ENCODE results near the gene PPARA.
A peak's percentile ranks its signal among the peaks of the same experiment; 100 is the strongest.

PPARA gene

DNA sequence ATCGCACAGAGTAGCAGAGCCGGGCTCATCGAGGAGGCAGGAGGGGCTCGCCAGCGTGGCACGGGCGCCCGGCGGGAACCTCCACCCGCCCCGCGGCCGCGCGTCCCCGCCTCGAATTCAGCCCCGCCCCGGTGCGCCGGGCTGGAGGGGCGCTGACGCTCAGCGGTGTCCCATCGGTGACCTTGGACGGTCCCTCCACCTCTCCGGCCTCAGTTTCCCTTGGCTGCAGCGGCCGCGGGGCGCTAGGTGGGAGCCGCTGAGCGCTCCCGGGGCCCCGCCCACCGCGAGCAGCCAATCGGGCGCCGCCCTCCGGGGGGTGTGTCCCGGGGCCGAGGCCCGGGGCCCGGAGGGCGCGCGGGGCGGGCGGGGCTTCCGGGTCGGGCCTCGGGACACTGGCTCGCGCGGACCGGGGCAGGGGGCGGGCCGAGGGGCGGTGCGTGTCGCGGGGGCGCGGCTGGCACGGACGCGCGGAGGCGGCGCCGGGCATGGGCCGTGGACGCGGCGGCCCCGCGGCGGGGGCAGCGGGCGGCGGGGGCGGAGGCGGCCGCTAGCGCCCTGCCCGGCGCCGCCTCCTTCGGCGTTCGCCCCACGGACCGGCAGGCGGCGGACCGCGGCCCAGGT is at the start of gene PPARA:
Gene PPARA (plus strand): TSS at position 493 of the 621 bp plus-strand sequence. CDS start 47,858 bp downstream, outside the sequence.
- peak; percentile 88 to 92 for DNase-seq

DNA sequence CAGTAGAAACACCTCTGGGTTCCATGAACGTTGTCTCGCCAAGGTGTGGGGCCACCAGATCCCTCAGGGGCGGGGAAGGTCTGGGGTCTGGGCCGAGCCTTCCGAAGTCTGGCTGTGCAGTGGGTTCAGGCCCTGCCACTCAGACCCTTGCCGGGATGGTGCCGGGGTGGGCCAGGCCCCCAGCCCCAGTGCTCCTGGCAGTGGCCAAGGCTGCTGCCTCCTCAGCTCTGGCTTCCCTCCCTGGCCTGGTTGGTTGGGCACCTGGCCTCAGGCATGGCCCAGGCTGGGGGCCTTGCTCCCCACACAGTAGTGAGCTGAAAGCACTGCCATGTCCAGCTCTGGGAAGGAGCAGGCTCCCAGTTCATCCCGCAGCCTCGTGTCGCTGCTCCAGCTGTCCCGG is 48.2 kb upstream of the PPARA start:
- DNase-seq: no peak

DNA sequence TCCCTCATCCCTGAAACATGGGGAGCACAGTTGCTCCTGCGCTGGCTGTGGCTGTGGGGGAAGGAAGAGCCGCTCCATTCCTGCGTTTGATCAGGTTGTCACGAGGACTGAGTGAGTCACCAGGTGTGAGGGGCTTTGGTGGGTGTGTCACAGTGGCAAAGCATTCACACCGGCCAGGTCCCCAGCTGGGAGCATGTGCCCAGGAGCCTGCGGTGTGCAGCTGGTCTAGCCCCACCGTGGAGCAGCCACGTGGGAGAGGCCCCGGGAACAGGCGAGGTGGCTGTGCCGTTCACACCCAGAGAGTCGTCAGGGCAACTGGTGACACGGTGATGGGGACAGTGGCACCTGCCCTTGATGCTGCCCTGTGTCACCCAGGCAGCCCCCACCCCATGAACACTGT is 47.6 kb upstream of the PPARA start:
- DNase-seq: no peak

DNA sequence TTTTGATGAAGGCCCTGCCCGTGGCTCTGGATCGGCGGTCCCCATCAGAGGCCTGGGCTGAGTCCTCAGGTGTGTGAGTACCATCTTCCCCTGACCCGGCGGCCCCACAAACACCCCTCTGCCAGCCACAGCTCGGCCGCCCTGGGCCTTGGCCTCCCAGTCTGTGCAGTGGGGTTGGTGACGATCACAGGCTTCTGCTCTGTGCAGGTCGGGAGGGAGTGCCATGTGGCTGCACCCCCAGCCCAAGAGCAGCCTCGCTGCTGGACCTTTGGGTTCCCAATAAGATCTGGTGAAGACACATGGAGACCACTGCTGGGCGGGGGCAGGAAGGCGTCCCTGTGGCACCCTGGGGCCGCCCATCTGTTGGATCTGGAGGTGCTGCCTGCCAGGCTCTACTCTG is 47.1 kb upstream of the PPARA start:
- no peak for DNase-seq

DNA sequence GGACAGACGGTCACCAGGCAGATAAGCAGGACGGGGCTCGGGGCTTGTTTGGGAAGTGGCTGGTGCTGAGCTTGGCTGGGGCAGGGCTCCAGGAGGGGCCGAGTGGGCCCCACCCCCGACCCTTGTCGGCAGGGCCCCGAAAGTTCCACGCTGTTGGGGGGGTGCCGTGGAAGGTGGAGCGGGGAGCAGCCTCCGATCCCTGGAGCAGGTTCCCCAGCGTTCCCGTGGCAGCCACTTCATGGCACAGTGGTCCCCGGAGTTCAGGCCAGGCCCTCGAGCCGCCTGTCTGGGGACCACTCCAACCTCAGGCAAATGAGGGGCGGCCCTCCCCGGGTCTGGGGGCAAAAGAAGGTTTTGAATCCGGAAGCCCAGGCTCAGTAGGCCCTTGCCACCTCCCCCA is 46.7 kb upstream of the PPARA start:
- DNase-seq: no peak

DNA sequence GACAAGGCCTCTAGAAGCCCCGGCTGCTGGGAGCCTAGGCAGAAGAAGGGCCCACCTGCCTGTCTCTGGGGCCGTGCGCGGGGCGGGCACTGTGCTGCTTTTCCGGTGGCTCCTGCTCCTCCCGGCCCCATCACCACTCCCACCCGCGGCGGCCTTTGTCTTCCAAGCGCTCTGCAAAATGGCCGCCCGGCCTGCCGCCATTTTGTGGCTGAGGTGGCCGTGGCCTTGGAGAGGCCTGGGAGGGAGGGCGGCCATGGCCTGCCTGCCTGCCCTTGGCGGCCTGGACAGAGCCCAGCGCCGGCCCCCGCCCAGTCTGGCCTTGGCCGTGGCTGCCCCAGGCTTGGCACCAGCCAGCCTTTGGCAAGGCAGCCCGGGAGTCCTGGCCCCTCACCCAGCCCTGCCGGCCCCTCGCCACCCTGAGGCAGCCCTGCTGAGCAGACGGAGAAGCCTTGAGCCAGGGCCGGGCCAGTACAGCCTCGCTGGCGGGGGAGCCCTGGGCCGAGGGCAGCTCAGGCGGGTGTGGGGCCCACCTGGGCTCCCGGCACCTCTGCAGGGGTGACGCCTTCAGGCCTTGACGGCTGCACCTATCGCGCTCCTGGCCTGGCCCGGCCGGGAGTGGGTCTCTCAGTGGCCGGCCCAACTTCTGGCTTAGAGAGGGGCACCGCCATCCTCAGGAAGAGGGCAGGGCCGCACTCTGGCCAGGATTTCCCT is 46.0 kb upstream of the PPARA start:
- no peak for DNase-seq

DNA sequence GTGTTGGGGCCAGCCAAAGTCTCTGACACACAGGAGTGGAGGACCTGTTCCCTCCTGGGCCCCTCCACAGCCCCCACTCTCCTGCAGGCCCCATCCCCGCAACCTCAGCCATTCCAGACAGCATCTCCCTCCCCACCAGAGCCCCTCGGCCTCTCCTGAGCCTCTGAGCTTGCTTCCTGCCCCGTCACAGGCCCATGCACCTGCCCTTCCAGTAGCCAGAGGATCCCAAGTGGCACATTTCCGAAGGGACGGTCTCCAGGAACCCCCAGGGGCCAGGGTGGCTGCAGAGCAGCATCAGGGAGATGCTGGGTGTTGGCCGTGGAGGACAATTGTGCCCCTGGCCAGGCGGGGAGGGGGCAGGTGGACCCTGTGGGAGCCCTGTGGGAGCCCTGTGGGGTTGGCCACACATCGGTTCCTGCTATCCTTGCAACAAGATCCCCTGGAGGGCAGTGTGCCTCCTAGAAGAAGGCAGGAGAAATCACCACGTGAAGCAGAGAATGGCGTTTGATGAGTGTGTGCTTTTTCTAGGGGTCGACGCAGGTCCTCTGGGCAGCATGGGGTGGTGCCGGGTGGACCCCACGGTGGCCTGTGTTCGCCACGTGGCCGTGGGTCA is 45.3 kb upstream of the PPARA start:
- DNase-seq: no peak

DNA sequence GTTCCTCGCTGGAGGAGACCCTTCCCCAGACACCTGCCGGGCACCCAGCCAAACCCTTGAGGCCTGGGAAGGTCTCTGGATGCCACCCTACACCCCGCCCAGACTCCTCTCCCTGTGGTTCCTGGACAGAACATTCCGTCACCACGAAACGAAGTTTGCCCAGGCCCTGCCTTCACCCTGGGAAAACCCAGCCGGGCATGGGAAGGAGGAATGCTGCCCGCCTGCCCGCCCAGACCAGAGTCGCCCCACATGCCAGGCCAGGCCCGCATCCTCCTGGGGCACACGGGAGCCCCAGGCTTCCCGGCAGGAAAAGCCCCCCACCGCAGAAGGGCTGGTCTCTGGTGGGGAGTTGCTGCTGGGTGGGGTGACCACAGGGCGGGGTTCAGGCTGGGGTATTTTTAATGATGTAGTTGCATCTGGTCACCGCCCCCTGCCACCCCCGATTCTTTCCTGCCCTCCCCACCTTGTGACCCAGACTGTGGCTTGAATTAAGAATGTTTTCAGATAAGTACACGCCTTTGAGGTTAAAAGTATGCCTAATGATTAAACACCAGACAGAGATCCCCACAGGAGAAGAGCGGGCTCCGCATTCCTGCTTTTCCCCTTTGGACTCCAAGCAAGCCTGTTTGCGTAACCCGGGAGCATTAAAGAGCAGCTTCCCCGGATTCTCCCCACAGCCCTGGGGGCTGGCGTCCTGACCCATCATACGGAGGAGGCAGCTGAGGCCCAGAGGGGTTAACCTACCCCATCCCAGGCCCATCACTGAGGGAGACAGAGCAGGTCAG is 44.6 kb upstream of the PPARA start:
- no peak for DNase-seq

DNA sequence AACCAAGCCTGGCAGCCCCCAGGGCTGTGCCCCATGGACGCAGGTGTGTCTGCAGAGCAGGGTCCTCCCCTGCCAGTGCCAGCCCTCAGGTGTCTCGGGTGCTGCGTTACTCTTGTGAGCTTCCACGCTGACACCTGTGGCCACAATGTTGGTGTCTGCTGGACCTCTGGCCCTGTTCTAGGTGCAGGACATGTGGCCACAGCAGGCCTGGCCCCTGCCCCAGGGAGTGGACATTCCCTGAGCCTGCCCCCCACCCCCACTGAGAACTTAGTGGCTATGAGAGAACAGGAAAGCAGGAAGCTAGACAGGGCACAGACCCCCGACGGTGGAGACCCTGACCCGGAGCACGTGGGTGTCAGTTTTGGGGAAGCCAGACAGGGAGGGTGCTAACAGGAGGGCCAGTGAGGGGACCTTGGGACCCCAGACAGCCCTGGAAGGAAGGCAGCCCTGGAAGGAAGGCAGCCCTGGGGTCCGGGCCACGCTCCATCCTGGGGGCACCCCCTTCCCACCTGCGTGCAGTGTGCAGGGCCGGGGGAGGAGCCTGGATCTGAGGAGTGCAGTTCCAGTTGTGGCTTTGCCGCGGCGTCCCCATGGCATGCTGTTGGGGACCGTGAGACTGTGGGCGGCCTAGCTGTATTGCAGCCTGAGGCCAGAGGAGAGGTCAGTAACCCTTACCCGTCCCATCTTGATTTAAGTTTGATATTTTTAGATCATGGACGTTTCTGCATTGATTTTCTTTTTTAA is 43.9 kb upstream of the PPARA start:
- DNase-seq: no peak

DNA sequence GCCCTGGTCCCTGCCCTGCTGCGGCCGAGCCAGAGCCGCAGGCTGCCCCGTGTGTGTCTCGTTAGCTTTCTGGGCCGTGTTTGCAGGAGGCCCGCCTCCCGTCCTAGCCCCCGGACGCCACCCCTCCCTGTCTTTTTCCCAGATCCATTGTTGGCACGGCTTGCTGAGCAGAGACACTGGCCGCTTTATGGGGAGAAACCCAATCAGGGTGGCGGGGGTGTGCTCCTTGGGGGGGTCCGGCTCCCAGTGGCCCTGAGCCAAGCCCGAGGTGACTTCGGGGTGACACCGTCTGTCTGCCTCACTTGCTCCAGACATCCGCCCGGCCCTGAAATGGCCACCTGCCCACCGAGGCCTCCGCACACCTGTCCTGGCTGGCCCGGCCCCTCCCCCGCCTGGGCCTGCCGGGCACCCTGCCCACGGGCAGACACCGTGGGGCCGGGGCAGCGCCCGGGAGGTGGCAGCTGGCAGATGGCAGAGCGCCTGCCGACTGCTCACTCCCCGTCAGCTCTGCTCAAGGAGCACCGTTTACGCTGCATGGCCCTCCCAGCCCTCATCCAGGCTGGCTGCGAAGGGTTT is 43.1 kb upstream of the PPARA start:
- DNase-seq: no peak

DNA sequence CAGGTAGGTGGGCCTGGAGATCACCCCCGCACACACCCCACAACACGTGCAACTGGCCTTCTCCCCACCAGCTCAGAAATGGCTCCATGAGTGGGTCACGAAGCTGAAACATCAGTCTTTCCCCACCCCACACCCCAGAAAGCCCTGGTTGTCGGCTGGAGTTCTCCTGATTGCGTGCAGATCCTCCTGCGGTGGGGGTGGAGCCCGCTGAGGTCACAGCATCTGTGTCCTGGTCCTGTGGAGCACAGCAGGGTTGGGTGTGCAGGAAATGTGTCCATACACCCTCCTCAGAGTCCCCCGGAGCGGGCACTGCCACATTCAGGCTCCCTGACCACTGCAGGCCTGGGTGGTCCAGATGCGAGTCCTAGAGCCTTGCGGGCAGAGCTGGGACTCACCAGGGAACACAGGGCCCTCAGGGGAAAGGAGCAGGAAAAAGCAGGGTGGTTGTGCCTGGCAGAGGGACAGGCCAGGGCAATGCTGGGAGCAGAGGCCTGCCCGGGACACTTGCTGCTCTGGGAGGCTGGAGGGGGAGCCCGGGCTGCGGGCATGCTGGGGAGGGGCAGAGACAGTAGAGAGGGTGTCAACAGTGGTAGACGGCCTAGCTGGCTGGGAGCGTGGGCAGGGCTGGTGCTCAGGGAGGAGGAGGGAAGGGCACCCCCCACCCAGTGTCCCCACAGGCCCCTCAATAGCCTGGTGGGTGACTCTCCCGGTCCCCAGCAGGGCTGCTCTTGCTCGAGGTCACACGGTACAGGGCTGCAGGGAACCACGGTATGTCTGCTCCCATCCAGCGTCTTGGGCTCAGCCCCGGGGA is 42.4 kb upstream of the PPARA start:
- no peak for DNase-seq

DNA sequence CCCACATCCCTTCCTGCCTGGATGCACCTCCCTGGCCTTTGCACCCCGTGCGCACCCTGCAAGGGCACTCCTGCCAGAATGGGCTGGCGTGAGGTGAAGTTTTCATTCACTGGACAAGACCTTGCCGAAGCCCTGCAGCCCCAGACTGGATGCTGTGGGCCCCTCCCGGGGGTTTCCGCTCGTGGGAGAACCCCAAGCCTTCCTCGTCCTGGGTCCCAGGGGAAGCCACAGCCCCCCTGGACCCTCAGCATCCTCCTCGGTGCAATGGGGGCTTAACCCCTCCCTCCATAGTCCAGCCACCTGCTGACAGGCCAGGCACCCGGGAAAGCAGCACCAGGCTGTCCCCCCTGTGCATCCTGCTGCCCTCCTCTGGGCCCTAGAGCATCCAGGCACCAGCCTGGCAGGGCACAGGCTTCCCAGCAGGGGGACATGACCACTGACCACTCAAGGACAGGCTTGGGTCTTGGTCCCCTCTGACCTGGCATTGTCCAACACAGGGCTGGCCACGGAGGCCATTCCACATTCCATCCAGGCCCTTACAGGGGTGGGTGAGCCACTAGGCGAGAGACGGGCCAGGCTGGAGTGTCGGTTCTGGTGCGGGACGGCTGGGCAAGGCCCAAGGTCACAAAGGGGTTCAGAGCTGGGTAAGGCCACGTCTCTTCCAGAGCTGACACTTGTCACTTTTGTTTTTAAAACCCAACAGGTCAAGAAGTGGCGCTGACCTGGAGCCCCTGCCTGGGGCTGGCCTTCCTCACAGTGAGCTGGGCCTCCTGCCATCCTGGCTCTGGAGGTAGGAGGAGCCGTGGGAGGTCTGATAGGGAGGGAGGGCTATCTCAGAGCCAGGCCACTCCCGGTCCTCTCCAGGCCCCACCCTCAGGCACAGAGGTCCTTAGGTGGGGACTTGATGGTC is 41.5 kb upstream of the PPARA start:
- DNase-seq: no peak

DNA sequence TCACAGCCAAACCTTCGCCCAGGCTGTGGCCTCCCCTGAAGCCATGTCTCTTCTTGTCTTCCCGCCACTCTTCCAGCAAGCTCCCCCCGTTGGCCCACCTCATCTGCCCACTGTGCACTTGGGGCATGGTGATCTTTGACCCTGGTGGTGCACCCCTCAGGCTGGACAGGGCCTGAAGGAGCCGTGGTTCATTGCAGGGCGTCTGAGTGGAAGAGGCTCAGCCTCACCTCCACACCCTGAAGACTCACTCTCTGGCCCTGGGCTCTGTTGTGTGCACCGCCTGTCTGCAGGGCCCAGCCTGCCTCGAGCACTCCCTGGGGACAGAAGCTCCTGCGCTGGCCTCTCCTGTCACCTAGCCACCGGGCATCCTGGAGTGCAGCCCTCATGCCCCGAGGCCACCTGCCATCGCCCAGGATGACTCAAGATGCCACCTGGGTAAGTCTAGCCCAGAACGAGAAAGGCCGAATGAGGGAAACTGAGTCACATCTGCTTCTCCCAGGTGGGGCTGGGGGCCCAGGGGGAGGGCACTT is 40.8 kb upstream of the PPARA start:
- DNase-seq: no peak

DNA sequence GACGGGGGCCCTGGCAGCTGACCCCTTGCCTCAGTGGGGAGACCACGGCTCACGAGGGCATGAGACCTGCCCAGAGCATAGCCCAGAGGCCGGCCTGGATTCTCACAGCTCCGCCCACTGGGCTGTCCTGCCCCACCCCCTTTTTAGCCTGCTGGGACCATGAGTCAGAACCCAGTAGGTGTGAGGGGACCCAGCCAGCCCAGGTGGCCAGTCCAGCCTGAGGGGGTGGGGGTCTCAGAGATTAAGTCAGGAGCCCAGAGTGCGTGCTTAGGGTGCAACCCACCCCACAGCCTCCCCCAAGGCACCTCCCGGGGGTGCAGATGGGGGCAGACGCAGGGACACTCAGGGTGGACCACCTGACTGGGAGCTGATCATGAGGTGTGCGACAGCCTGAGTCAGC is 40.1 kb upstream of the PPARA start:
- DNase-seq: peak in 1 of 2 donors; percentile 36

DNA sequence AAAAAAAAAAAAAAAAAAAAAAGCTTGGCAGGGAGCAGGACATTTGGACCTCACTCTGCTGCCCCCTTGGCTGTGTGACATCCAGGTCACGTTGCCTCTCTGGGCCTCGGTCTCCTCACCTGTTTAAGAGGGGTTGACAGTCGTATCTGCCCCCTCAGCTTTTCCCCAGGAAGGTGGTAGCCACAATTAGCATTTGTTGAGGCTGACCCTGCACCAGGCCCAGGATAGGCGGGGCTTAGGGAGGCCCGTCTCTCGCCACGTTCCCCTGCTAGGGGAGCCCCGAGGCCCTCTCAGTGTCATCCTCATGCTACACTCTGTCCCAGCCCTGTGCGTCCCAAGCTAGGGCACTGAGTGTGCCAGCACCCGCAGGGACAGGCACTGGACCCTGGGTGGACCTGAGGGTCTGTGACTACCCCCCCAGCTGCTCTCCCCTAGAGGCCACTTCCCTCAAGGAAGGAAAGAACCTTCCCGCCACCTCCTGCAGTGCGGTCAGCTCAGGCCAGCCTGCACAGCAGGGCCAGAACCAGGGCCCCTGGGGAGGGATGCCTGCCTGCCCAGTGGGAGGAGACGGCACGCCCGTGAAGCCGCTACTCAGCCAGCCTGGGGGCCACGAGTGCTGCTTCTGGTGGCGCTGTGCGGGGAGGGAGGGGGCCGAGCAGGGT is 38.5 kb upstream of the PPARA start:
- no peak for DNase-seq

DNA sequence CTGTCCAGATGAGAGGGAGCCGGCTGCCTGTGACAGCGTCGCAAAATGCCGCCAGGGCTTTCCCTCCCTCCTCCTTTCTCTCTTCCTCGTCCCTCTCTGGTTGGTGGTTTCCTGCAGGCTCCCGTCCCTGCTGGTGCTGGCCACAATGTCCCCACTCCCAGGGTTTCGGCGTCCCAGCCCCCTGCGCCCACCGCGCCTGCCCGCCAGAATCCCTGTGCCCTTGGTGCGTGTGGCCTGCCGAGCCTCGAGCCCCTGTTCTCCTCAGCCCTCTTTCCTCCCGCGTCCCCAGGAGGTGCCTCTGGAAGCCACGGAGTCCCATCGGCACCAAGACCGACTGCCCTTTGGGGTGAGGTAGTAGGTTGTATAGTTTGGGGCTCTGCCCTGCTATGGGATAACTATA is 37.9 kb upstream of the PPARA start:
- DNase-seq: no peak

DNA sequence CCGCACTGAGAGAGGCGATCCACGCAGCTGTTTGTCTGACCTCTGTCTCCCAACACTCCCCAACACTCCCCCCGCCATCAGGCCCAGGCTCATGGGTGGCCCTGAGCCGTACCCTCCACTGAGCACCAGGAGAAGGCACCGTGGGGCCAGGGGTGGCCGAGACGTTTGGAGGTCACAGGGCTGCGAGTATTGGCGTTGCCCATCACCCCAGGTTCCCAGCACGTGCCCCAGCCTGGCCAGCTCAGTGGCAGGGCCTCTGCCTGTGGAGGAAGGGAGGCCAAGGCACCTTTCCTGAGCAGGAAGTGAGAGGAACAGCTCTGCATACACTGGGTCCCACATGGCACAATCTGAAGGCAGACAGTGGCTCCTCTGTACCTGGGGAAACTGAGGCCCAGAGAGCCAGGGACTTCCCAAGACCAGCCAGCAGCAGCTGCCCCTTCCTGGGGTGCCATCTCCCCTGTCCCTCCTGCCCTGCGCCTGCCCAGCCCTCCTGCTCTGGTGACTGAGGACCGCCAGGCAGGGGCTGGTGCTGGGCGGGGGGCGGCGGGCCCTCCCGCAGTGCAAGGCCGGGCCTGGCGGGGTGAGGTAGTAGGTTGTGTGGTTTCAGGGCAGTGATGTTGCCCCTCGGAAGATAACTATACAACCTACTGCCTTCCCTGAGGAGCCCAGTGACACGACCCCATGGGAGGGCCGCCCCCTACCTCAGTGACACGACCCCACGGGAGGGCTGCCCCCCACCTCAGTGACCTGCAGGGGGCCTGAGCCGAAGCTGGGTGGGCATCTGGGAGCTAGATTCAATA is 37.0 kb upstream of the PPARA start:
- no peak for DNase-seq

DNA sequence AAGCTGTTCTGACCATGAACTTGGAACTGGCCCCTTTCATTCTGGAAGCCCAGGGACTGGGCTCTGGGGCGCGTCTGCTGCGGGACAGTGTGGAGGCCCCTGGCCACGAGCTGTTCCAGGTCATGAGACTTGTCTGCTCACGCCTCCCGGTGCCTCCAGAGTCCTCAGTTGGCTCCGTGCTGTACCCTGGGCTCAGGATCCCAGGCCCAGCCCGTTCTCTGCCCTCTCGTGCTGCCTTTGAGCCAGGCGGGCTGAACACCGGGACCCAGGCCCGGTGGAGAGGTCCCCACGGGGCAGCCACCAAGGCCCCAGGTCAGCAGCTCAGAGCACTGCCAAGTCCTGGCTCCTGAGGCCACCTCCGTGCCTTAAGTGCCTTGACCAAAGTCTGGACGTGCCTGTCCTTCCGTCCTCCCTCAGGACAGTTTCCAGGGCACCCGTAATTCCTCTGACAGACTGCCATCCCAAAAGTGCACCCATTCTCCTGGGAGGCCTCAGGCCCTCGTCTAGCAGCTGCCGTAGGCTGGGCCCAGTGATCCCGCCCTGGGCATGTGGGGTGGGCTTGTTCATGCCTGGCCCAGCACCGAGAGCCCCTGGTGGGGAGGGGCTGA is 36.3 kb upstream of the PPARA start:
- DNase-seq: no peak
